LHCN-M2 (cell line): ENCODE results near the gene TTC1. TPM values are rescaled to one million over a fixed set of nuclear protein-coding genes. Genes with fewer than 3 reads are reported as not detected.
A peak's percentile ranks its signal among the peaks of the same experiment; 100 is the strongest.

ENCODE experiments used
- DNase-seq: peaks from one replicate; pipeline ENCODE4 v3.0.0-alpha.2; 2012; ENCODE audit warnings: low read depth
- total RNA-seq: library from RNA; depleted of rRNA; stranded (reverse); fragments of >200 nt; gene quantifications from 2 replicates; pipeline ENCODE4 v1.2.3, GENCODE V29; 2014; rRNA removed

TTC1 gene
- total RNA-seq, 1 experiment from 2014 or later = 63.7 TPM

DNA sequence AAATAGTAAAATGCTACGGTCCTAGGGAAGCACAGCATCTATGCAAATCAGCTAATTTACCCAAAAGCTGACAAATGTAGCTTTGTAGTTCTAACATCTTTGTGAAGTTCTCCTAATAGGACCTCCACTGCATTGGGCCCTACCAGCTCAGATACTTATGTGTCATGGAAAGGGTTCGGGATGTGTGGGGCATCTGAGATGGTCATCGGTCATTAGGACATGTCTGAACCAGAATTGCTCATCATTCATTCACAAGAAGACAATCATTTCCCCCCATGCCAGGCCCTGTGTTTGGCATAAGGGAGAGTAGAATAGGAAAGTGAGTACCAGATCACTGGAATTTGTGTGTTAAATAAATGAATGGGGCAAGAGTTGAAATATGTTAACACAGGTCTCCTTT, 74.6 kb downstream of the TTC1 start:
- DNase-seq = peak; percentile 76

DNA sequence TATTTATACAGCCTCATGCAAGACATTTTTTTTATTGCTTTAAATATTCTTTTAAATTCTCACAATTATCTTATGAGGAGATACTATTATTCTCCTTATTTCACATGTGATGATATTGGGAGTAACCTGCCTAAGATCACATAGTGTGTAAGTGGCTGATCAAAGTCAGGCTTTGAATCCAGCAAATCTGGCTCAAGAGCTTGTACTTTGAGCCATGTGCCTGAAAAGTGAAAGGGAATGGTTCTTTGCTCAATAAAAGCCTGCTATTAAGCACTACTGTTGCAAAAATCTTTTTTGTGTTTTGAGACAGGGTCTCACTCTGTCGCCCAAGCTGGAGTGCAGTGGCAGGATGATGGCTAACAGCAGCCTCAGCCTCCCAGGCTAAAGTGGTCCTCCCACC, 75.2 kb downstream of the TTC1 start:
- no peak for DNase-seq

DNA sequence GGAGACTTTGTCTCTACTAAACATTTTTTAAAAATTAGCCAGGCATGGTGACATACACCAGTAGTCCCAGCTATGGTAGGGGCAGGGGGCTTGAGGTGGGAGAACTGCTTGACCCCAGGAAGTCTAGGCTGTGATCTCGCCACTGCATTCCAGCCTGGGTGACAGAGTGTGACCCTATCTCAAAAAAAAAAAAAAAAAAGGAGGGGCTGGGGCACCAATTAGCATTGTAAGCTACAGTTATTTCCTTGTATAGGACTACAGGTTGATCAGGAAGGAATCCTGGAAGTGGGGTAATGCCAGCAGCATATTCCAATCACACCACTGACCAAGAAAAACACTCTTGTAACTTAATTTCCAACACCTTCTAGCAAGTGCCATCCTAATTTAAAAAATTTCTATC, 78.3 kb downstream of the TTC1 start:
- no peak for DNase-seq

DNA sequence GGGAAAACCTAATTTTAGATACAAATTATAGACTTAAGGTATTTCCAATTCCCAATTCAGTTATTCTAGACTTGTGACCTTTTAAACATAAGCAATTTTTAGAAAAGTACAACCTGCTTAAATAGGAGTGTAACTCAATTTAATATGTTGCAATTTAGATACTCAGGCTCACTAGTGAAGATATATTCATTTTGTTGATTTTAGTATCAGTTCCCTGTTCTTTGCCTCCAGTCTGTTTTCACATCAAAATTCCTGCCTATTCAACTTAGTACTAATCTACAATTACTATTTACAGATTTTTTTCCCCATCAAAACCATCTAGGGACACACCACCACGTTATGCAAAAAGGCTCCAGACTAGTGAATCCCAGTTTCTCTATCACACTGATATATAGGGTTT, 79.9 kb downstream of the TTC1 start:
- DNase-seq = no peak

DNA sequence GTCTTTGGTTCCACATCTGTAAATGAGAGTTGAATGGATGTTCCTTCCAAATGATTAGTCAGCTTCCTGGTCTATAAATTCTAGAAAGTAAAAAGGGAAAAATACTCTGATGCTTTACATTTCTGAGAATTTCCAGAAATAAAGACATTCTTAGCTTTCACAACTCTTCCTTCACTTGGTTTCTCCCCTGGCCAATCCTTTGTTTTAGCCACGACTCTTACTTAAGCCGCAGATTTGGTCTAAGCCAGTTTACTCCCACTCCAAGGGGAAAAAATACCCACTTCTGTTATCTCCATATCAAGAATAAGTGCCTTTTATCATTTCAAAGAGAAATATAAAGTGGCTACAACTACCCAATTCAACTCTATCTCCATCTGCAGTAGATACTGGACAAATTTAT, 80.6 kb downstream of the TTC1 start:
- no peak for DNase-seq

DNA sequence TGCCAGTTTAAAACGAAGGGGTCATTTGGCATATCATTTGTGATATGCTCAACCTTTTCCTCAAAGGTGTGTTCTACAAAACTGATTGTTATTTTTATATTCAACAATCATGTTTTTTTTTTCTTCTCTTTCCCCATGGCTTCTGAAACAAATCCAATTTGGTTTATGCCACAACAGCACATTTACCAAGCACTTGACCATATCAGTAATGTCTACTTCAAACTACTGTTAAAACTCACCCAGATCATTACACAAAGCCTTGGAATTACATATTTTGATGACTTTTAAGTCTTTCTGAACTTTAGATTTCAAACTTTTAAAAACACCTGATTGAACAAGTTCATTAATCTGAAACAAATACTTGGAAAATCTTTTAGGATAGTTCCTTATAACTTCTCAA, 81.1 kb downstream of the TTC1 start:
- no peak for DNase-seq

DNA sequence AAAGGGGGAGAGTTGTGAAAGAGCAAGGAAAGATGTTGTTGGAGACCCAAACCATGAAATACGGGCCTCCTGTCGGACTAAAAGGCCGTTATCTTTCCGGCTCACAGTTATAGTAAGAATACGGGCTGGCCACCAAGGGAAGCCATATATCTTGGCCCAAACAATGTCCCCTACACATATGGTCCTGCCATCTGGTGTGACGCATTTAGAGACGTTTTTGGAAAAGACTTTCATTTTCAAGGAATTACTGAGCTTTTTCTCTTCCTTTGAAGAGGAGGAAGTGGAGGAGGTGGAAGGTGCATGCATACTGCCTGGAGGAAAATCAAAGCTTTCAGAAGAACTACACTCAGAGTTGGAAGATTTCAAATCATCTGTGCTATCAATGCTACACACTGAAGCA, 83.6 kb downstream of the TTC1 start:
- no peak for DNase-seq

DNA sequence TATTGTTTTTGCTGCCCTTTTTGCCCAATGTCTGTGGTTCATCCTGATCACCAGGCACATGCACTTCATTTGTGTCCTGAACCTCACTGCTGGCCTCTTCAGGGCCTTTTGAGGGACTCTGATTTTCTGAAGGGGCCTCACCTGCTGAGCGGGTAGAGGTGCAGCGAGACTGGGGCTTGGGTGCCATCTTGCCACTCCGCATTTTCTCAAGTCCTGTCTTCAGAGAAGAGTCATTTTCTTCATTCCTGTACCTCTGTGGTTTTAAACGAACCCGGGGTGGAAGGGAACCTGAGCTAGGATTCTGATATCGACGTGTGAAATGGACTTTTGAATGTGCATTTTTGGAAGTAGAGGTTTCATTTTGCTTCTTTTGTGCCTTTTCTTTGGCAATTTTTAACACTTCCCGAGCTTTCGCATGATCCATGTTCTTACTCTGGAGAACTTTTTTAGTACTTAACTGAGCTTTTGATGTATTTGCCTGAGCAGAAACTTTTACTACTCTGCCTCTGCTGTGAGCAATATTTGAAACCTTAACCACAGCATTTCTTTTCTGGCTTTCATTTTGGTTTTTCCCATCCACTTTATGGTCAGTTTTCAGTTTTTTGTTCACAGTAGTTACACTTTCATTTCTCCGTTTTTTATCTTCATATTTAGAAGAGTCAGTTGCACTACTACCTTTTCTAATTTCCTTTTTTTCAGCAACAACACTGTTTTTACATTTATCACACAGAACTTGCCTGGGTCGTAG, 84.2 kb downstream of the TTC1 start:
- DNase-seq = no peak

DNA sequence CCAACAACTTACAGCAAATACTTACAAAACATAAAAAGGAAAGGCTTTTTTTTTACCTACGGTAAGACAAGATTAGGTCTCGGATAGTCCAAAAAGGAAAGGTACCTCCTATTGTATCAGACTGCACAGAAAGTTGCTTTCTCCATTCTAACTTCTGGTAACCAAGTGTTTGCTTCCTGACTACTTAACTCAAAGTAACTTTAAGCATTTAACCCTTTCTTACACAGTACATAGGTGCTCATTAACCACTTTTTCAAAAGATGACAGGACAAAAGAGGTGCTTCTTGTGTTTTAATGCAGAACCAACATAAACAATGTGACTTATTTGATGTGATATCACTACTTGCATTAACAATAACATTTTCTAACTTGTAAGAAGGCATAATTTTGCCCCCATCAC, 87.2 kb downstream of the TTC1 start:
- DNase-seq = no peak

DNA sequence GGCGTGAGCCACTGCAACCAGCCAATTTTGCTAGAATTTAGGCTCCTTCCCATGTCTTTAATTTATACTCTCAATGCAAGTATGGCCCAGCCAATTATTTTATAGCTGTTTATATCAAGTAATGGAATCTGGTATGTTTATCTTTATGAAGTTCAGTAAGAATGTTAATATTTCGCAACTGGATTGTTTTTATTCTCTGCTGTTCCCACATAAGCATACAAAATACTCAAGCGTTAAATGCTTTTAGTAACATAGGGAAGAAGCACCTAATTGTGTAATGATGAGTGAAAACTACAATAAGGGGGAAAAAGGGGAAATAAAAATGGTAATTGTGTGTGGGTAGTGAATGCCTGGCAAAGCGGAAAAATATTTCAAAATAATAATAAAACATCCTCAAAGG, 89.1 kb downstream of the TTC1 start:
- no peak for DNase-seq

DNA sequence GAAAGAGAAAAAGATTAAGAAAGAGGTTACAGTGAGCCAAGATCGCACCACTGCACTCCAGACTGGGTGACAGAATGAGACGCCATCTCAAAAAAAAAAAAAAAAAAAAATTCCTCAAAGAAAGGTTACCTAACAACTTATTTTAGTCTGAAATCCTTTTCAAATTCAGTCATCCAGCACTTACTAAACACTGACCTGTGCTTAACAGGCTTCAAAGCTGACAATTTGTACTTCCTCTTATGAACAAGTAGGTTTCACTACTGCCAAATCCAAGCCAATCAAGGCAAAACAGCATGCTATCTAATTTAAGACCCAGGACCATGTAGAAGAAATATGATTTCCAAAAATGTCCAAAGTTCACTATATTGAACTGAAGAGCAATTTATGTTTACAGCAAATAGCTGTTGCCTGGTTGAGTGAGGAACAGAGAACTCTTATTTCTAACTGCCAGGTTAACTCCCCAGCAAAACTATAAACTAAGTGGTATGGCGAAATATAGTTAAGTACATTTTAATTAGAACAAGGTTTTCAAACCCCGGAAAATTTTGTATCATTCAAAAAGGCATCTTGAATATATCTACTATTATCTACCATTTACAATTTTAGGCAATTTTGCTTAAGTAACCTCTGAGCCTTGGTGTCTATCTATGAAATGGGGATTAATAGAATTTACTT, 96.9 kb downstream of the TTC1 start:
- DNase-seq = no peak

DNA sequence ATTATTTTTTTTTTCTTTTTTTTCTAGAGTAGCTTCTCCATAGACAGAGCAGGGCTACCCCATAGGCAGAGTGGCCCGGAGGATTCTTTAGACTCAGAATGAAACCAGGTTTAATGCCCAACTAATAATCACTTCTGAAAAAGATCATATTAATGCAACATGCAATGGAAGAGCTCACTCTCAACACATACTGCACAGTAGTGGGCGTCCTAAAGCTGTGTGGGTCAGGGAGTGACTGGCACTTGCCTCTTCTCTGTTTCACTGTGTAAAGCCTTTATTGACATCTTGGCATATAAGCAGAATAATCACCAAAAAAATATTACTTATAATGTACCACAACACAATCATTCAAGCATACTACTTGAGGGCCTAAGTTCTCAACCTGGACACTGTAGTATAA, 99.2 kb downstream of the TTC1 start:
- no peak for DNase-seq

Other genes with a start within 250 kb of the TTC1 start
- gene ADRA1B, start 92.7 kb upstream of the TTC1 start, total RNA-seq = 0.71 and 1.1 TPM in 2 replicates
- gene PWWP2A, start 110.3 kb downstream of the TTC1 start, total RNA-seq = 22.1 and 24.4 TPM in 2 replicates
- not detected in 2 replicates for gene FABP6, start 220.4 kb downstream of the TTC1 start, total RNA-seq